HG02943 (cell line): Measurements from ENCODE around the gene CHN1.

Source experiments
- ATAC-seq: cut with Tn5 transposase; IDR thresholded peaks from one replicate; pipeline ENCODE4 v1.9.1; 2021; ENCODE audit warnings: mild to moderate bottlenecking, low read depth, moderate library complexity; ENCODE audit not compliant: unreplicated experiment

Gene CHN1

DNA sequence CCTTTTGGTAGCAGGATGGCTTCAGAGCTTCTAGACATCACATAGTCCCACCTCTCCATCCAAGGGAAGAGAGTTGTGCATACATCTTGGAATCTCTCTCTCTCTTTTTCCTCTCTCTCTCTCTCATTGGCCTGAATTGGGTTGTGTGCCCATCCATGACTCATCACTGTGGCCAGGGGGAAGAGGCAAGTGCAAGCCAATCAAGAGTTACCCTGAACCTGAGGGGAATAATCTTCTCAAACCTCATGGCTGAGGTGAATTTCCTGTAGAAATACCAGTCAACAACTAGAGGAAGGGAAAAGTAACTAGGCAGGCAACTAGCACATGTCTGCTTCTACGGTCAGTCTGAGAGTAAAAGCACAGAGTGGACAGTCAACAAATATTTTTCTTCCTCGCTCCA is 7.3 kb upstream of the CHN1 start:
- ATAC-seq: no peak

- no peak for ATAC-seq
Measured at GRCh38 chr2:175011505-175011904, 6.3 kb upstream of the CHN1 start.

DNA sequence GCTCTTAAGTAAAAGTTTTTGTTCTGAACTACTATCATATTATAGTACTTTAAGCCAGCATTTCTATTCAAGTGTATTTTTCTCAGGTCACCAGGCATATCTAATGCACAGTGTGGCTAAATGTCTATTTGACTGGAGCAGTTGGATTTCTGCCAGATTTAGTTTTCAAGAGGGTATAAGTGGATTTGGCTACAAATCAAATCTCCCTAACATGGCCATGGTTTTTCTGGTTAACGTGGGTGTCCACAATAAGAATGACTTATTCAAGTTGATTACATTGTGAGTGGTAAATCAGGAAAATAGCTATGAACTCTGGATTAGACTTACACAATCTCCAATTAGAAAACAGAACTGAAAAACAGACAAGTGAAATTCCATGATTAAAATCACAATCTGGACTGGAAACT is 5.7 kb upstream of the CHN1 start:
- ATAC-seq: no peak

GRCh38 chr2:175009917-175010621 is 4.9 kb upstream of the CHN1 start:
- ATAC-seq: no peak

DNA sequence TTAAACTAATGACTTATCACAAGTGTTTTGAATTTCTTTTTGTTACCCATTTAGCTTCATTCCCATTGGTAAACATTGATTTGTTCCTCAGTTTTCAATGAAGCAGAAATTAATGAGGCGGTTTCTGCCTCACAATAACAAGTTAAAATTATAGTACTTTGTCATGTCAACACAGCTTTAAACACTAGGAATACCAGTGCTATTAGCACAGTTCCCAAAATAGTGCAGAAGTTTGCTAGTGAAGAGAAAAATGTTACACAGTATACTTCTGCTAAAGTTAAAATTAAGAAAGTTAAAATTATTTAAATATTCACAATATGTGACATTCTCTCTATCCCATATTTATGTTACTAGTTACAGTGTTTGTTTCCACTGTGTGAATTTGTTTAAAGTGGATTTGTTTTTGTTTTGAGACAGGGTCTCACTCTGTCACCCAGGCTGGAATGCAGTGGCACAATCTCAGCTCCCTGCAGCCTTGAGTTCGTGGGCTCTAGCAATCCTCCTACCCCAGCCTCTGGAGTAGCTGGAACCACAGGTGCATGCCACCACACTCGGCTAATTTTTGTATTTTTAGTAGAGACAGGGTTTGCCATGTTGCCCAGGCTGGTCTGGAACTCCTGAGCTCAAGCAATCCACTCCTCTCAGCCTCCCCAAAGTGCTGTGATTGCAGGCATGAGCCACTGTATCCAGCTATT is 3.8 kb upstream of the CHN1 start:
- ATAC-seq: no peak

GRCh38 chr2:175008009-175008408 is 2.8 kb upstream of the CHN1 start:
- ATAC-seq: no peak

DNA sequence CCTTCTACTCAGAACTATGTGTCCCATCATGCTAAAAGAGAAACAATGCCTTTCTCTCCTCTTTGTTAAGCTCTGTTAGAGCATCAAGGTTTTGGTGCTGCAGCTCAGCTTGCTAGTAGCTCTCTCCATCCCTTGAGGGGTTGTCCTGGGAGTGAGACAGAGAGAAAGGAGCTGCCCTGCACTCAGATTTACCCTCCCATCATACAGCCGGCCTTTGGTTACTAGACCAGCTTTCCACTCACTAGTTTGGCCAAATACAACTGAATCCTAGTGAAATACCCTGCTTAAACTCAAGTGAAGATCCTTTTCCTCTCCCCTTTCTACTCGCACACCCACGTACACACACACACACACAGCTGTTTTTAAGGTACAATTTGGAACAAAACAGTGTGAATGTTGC is 2.3 kb upstream of the CHN1 start:
- no peak for ATAC-seq

- ATAC-seq: no peak
Measured at GRCh38 chr2:175006281-175006680, 1.1 kb upstream of the CHN1 start.

DNA sequence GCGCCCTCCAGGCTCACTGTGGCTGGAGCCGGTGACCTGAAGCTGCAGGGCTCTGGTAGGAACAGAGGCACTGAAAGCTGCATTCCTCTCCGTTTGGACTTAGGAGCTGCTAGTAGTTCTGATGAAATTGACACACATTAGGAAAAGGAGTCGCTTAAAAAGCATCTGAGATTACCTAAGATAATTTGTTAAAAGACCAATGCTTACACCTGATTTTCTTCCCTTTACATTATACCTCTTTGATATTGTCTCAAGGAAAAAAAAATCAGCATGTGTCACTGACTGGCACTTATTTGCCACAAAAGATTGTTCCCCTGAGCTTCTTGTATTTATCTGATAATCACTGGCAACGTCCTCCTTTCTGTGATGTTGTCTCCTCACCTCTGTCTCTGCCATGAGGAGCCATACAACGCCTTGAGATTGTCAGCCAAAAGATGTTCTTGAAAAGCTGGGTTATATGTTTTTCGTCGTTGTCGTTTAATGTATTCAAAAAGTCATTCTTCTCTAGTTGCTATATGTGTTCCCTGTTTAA is 618 bp upstream of the CHN1 start:
- ATAC-seq: no peak

DNA sequence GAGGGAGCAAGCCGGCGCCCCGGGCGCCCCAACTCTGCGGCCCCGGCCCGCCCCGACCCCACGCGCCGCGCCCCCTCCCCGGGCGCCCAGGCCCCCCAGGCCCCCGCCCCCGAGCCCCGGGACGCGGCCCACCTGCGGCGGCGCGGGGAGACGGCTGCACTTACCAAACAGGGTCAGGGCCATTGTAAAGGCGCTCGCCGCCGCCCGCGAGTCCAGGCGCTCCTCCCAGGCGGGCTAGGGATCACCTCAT is 526 bp downstream of the CHN1 start:
- peak; percentile 27 for ATAC-seq

- ATAC-seq: no peak
Measured at GRCh38 chr2:175003875-175004729, 1.1 kb downstream of the CHN1 start.

DNA sequence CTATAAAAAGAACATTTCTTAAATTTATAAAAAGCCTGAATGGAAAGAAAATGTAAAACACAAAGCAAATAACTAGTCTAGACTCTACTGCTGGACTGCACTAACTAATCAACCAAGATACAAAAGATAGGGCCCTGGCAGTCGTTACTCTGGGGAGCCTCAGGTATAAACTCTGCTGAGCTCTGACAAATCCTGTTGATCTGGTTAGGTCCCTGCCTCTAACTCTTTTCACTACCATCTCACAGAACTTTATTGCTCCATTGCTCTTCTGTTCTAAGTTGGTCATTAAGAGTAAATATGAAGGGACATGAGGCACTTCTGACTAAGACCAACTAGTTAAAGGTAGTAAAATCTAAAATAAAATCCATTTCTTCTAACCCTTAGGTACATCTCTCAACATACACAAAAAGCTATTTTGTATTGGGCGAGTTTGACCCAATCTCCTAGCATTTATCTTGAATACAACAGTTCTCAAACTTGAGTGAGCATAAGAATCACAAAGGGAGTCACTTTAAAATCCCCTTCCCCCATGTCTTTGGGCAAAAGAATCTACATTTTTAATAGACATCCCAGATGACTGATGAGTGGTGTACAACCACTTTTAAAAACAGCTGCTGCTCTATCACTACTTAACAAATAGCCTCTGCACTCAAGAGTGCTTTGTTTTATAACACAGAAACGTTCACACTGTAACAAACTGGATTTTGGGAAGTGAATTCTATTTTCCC is 2.5 kb downstream of the CHN1 start:
- ATAC-seq: no peak

GRCh38 chr2:175001566-175001965 is 3.6 kb downstream of the CHN1 start:
- no peak for ATAC-seq

- ATAC-seq: no peak
Measured at GRCh38 chr2:174997110-174997509, 8.1 kb downstream of the CHN1 start.

DNA sequence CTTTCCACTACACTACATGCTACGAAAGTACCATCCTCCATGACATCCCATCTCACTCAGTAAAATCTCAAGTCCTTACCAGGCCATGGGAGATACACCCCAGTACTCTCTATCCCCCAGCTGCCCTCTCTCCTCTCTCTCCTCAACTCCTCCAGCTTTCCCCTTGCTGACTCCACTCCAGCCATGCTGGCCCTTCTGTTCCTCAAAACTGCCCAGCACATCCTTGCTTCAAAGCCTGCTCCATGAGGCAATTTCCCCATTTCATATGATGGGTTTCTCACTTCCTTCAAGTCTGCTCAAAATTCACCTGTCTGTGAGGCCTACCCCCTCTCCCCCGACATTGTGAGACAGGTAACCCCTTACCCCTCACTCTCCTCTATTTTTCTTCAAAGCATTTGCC is 8.6 kb downstream of the CHN1 start:
- no peak for ATAC-seq

- ATAC-seq: no peak
Measured at GRCh38 chr2:174994381-174994780, 10.8 kb downstream of the CHN1 start.

DNA sequence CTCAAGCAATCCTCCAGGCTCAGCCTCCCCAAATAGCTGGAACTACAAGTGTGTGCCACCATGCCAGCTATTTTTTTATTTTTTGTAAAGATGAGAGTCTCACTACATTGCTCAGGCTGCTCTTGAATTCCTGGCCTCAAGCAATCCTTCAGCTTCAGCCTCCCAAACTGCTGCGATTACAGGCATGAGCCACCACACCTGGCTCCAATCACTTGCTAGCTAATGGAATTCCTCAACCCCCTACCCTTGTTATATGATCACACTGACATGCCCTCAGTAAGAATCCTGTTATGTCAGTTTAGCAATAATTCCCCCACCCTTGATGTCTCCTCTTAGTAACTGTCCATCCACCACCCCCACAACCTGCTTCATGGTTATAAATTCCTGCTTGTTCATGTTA is 12.3 kb downstream of the CHN1 start:
- ATAC-seq: no peak

DNA sequence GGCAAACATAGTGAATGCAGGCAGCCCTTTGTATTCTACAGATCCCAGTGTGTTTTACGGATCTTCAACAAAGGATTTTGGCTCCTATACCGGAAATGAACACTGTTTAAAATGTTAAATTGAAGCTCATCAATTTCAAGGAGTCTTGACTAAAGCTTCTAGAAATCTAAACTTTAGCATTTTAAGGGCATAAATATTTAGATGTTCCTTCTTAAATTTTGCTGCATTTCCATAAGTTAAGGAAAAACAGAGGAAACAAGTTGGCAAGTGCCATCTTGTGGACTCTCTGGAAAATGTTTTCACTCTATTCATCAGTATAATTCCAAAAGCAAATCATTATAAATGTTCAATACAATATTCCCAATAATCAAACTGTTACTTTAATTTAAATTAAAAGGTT is 19.6 kb downstream of the CHN1 start:
- no peak for ATAC-seq

DNA sequence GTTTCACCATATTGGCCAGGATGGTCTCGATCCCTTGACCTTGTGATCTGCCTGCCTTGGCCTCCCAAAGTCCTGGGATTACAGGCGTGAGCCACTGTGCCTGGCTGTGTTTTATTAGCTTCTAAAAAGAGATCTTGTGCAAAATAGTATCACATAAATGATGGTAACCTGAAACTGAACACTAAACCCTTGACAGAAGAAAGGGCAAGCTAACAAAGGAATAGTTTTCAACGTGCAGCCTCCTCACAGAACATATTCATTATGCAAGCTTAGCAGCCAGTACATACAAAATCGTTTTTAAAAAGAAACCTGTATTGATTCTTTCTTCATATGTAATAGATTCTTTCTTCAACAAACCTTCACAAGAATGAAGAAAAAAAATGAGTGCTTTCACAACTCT is 20.6 kb downstream of the CHN1 start:
- ATAC-seq: no peak

DNA sequence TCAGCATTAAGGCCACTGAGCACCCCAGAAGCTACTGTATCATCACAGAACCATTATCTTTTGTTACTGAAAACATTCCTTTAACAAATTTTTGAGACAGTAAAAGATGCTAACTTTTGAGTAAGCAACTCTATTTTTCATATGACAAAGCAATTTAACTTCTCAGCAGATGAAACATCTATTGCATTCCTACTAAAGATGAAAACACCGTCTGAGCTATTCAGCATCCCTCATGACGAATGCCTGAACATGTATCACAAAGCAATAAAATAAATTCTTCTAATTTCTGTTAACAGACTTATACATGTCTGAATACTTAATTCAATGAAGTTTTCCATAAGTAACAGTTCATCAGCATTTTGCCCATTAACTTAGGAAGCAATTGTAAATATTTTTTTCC is 23.9 kb downstream of the CHN1 start:
- no peak for ATAC-seq

DNA sequence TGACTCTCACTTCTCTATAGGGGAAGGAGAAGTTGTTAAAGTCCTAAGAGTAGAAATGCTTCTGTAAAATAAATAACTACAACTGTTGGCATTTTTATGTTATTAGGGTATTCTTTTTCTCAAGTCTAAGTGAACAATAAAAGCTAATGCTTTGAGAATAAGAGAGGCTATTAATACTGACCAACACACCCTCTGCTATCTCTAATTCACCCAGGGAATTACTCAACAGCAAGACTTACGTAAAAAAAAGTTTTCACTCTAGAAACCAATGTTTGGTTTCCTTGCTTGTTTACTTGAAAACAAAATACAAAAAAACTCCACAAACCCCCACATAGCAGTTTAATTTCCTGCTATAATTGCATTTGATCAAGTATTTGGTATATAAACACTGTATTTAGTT is 25.2 kb downstream of the CHN1 start:
- ATAC-seq: no peak
